Colon (tissue), 2 donors: ENCODE measurements around the gene P2RY2.

ENCODE experiments used
- FAIRE-seq: peaks from 2 replicates; lab custom pipeline; 2012; peaks lifted over from hg19 to GRCh38; lab: Jason Lieb, UNC
- donor health status: control.
- donor health status: control.

Gene P2RY2

DNA sequence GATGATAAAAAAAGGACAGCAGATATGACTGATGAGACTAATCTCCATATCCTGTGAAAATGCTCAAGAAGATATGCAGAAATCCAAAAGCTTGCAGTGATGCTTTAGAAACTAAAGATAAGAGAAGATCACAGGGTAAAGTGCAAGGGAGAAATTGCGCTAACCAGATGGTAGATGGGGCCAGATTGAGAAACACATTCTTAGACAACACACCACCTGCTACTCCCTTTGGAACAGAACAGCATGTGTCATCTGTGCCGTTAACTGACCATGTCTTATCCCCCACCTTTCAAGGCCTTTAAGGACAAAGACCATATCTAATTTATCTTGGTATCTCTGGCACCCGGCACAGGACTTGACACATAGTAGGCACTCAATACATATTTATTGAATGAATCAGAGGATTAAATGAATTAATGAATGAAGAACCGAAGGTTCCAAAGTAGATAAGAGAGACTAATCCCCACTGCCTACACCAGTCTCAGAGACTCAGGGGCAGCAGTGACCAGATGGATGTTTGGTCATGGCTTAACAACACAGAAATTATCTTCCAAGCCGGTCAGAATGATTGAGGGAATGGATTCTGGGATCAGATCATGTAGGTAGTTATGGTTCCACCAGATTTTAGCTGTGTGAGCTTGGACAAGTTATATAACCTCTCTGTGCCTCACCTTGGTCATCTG lies 12.3 kb upstream of the P2RY2 start:
- FAIRE-seq, result no peak

DNA sequence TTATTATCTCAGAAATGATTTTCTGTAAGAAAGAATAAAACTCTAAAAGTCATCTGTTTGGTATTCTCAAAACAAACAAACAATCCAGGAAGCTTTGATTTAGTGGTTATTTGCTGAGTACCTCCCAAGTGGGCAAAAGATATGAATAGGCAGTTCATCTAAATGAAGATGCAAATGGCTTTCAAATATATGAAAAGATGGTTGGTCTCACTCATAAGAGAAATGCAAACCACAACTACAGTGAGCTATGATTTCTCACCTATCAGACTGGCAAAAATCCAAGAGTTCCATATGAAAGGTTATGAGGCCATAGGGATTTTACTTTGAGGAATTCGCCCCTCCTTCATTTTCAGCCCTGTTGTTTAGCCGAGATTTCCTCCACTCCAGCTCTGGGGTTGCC lies 11.3 kb upstream of the P2RY2 start:
- FAIRE-seq, result no peak

DNA sequence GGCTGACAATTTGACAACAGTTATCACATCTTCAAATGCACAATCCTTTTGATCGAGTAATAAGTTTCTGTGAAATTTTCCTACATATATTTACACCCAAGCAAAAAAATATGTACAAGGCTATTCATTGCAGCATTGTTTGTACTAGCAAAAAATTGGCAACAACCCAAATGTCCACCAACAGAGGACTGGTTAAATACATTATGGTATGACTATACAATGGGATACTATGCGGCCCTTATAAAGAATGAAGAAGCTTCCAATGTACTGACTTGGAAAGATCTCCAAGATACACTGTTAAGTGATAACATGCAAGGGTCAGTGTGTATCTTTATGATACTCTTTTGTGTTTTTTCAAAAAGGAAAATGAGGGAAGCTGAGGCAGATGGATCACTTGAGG lies 8.2 kb upstream of the P2RY2 start:
- no peak for FAIRE-seq

DNA sequence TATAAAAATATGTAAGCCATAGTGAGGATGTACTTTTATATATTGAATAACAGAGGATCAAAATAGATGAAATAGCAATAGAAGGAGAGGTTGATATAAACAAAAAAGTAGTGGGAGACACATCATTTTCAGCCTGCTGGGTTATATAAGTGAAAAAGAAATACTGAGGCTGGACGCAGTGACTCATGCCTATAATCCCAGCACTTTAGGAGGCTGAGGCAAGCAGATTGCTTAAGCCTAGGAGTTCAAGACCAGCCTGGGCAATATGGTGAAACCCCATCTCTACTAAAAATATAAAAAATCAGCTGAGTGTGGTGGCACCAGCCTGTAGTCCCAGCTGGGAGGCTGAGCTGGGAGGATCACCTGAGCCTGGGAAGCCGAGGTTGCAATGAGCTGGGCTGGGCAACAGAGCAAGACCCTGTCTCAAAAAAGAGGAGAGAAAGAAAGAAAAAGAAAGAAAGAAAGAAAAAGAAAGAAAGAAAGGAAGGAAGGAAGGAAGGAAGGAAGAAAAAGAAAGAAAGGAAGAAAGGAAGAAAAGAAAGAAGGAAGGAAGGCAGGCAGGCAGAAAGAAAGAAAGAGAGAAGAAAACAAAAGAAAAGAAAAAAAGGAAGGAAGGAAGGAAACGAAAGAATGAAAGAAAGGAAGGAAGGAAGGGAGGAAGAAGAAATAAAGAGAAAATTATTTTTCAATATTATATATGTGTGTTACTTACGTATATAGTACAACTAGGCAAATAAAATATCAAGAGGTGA lies 7.0 kb upstream of the P2RY2 start:
- FAIRE-seq, result no peak

DNA sequence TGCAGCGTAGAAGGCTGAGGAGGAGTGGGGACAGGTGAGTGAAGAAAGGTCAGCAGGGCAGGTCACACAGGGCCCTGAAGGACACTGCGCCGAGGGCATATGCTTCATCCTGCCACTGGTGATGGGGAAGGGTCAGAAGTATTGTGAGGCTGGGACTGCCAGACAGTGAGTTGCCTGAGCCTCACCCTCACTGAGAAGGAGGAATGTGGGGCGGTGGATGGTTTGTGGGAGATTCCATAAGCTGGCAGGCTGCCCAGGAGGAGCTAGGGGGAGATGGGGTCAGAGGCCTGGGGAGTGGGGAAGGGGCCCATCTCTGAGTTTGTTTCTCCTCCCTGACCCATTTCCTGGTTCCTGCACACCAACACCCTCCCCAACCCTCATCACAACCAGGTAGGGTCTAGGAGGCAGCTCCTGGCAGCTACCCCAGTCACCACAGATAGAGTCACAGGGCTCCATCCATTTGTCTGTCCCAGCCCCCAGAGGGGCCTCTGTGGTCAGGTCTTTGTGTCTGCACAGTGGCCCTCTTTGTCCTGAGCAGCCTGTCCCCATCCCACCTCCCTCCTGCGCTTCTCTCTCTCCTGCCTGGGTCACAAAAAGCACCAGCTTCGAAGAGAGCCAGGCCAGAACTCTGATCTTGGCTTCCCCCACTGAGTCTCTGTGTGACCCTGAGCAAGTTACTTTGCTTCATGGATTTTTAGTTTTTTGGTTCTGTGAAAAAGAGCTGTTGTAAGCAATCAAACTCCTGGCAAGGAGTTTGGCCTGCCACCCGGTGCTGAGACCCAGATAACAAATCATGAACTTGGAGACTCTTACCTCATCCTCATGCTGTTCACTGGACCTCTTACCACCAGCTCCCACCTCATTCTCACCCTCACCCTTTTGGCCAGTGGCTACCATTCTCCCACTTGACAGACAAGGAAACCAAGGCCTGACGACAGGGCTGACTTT lies 4.6 kb upstream of the P2RY2 start:
- no peak for FAIRE-seq

DNA sequence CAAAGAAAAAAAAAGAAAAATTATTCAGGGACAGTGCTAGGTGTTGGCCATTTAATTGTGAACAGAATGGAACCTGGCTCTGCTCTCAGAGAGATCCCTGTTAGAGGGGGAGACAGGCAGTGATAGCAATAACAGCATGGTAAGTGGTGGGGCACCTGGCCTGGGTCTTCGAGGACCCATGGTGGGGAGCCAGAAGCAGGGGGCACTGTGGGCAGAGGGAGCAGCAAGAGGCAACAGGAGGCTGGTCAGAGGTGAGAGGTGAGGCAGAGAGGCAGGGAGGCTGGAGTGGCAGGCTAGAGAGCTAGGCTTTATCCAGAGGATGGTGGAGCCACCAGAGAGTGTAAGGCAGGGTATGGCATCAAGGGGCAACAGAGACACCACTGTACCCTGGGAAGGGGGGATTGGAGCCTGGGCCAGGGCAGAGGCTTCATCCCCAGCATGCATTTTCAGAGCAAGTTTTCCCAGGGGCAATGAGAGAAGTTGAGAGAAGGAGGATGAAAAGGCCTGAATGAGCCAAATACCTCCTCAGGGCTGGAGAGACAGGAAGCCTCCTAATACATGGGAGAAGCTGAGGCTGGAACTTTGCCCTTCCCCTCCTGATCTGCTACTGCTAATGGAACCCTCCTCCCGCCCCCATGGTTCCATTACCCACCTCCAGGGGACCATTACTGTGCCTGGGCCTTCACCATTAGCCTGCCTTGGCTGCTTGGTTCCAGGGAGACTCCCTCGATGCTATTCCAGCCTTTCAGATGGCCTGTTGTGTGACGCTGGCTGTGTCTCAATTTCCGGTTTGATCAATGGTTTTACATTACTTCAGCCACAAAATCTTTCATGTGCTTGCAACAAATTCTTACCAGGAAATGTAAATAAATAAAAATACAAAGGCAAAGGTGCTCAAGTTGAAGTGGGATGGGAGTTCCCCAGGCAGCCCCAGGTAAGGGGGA lies 2.6 kb upstream of the P2RY2 start:
- no peak for FAIRE-seq

DNA sequence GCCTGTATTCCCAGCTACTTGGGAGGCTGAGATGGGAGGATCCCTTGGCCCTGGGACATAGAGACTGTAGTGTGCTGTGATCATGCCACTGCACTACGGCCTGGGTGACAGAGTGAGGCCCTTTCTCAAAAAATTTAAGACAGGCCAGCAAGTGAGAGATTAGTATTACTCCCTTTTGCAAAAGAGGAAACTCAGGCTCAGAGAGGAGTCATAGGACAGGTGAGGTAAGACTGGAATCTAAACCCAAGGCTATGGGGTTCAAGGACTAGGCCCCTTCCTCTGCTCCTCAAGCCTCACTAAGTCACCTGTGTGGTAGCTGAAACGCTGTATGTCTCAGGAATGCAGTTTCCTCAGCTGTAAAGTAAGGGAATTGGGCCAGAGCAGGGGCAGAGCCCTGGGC lies 1.6 kb upstream of the P2RY2 start:
- no peak for FAIRE-seq

DNA sequence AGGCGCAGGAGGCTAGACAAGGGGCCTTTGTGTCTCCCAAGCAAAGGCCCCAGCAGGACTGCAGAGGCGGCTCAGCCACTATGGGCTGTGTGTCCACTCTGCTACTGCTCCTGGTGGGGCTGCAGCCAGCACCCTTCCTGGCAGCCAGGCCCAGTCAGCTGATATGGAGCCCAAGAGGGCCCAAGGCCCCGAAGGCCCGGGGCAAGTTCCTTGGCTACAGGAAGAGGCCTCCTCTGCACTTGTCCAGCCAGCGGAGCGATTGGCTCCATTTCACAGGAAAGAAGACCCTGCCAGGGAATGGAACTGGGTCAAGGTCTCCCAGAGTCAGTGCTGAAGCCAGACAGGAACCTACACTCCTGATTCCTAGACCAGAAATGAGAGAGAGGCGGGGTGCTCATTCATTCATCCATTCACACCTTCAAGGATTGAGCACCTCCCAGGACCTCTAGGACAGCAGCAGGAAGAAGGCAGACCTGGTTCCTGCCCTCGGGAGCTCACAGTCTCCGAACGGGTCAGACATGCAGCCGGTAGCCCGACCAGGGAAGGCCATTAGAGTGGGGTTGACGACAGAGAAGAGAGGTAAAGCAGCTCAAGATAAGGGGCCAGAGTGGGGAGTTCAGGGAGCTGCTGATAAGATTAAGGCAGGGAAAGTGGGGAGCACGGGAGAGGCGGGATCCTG lies 811 bp upstream of the P2RY2 start:
- FAIRE-seq, result no peak

DNA sequence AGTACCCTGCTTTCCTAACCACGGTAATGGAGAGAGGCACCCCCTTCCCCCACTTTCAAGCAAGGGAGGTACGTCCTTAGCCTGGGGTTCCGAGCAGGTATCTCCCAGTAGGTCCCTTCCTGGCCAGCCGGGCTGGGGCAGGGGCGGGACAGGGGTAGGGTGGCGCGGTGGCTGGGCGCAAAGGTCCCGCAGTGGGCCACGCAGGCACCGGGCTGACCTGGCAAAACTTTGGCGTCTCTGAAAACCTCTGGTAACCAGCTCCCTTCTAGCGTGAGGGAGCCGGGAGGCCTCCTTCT lies 323 bp upstream of the P2RY2 start:
- FAIRE-seq, result no peak

DNA sequence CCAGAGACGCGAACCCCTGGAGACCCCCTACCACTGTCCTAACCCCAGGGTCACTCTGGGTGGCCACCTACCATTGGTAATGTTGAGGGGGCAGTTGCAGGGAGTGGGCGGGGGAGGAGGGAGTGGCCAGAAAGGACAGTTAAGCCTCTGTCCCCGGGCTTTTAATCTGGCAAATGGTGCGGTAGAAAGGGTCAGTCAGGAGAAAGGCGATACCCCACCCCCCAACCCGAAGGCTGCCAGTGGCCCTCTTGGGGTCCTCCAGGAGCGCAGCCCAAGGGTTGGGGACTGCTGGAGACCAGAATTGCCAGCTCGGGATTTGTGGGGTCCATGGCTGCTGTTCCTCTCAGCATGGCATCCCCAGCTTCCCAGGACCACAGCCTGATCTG lies 742 bp downstream of the P2RY2 start:
- FAIRE-seq, result no peak

DNA sequence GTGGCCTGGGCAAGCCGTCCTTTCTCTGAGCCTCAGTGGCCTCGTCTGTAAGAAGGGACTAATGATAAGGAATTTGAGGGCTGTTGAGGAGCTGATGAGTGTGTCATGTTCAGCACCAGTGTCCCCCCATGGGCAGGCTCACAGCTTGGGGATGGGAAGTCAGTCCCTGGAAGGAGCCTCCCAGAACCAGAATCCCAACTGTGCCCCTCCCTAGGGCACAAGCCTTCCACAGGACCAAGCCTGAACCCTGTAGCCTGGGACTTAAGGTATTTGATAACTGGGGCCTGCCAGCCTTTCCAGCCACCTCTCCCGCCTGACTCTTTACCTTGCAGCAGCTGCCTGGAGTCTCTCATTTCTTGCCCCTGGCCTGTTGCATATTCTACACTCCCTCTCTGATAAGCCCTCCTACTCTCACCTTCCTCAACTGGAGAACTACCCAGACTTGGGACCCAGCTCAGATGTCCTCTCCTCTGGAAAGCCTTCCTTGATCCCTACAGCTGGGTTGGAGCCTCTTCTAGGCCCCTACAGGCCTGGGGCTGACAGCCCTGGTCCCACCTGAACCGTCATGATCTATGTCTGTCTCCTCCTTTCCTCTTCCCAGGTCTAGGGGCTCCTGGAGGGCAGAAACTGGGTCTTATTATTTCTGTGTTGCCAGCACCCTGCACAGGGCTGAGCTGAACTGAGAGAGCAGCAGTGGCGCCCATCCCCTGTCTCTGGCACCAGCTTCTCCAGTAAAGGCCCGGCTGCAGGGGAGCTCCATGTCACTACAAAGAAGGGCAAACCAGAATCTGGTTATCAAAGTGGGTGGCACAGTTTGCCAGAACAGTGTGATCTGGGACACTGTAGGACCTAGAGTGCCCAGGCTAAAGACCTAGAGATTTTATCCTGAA lies 1.6 kb downstream of the P2RY2 start:
- no peak for FAIRE-seq

DNA sequence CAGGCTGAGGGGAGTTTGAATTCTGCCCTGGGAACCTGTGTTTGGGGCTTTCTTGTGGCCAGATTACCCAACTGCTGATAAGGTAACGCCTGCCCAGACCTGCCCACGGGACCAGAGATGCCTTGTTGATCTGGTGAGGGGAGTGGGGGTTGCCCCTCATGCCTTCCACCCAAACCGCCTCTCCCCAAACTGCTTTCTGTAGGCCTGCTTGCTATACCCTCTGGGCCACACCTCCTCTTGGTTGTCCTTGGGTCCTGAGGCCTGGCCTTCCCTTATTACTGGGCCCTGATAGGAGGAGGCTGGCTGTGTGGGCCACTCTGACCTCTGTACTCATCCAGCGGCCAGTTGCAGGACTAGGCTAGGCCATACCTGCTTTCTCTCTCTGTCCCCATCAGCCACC lies 3.4 kb downstream of the P2RY2 start:
- no peak for FAIRE-seq

DNA sequence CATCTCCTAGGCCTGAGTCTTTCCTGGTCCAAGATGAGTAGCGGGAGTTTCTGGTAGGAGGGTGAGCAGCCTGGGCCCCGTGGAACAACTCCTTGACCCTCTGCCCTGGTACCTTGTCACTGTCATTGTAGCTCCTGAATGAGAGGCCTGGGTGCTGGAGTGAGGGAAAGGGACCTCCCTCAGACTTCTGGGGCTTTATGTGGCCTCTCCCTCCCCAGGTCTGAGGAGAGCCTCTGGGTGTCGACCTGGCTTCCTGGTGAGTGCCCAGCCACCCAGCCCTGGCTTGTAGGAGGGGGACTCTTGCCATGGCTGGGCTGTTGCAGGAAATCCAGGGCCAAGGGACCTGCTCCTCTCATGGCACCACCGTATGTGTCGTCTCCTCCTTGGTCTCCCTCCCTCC lies 3.9 kb downstream of the P2RY2 start:
- no peak for FAIRE-seq

DNA sequence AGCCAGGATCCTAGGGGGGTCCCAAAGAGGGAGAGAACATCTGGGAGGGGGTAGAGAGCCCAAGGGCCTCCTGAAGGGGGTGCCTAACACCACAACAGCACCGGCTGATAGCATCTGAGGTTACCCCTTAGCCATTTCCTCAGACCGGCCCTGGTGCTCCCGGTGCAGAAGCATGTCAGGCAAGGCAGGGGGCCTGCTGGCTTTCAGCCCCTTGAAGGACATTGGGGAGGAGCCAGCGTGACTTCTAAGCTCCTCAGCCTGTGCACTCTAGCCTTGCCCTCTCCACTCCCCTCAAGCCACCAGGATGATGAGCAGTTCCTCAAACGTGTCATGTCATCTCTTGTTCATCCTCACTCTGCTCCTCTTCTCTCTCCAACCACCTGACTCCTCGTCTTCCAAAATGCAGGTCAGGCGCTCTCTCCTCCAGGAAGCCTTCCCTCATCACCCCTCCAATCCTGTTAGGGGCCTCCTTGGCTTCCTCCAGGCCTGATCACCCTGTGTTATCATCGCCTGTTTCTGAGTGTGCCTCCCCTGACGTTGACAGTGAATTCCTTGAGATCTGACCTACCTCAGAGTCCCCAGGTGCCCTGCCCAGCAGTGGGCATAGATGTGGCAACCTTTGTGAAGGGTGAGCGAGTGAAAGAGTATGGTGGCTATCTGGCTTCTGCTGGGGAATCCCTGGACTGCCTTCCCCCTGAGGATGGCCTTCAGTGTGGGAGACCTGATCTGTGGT lies 6.1 kb downstream of the P2RY2 start:
- FAIRE-seq, result no peak

DNA sequence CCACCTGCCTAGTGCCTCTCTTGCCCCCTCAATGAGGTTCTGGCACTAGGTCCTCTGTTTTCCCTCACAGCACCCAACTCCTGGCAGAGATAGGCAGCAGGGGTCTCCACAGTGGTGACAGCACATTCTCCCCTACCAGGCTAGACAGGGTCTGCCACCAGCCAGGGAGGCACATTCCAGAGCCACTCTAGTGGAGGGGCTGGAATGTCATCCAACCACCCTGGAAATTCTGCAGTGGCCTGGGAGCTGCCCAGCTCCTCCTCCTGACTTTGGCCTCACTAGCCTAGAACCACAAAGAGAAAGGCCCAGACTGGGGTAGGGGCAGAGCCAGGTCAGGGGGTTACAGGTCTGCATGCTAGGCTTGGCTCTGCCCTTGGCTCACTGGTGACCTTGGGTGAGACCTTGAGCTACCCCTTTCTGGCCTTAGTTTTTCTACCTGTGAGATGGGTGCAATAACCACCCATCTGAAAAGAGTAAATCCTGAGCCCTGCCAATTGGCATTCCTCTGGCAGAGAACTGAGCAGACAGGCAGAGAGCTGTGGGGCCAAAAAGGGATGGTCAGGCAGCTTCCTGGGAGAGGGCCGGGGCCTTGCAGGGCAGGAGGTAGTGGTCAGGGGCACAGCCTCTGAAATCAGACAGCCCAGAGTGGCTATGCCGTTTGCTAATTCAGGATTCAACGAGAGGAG lies 7.1 kb downstream of the P2RY2 start:
- no peak for FAIRE-seq

DNA sequence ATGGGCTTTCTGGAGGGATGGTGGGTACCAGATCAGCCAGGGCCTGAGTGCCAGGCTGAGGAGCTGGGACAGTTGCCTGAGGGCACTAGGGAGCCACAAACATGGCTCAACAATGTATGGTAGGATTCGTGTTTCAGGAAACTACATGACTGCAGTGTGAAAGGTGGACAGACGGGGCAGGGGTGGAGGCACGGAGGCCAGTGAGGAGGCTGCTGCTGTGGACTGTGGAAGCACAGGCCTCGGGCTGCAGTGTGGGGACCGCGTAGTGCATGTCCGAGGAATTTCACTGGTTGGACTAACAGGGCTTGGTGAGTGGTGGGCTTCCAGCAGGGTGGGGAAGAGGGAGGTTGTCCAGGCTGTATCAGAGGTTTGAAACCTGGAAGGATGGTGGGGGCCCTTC lies 7.8 kb downstream of the P2RY2 start:
- FAIRE-seq, result no peak

DNA sequence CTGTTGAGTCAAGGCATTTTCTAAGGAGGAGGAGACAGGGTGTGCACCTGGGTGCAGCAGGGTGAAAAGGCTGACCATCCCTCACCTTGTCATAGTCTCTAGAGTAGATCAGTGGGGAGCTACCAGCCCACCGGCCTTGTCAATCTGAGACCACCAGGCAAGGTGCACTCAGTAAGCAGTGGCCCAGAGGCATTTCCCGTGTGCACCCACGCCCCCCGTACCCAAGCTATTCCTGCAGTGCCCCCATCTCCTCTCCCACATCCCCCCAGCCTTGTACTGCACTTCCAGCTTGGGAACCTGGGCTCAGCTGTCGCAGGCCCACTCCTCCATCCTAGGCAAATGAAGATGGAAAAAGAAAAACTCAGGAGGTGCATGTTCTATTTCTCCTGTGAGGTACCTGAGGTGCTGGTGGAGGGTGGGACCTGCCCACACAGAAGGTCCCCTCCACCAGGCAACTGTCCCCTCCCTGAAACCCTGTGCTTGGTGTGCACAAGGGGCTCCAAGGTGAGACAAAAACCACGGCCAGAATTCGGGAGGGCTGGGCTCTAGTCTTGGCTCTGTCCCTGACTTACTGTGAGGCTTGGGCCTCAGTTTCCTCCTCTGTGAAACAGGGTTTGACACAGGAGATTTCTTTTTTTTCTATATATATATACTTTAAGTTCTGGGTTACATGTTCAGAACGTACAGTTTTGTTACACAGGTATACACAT lies 8.4 kb downstream of the P2RY2 start:
- no peak for FAIRE-seq

DNA sequence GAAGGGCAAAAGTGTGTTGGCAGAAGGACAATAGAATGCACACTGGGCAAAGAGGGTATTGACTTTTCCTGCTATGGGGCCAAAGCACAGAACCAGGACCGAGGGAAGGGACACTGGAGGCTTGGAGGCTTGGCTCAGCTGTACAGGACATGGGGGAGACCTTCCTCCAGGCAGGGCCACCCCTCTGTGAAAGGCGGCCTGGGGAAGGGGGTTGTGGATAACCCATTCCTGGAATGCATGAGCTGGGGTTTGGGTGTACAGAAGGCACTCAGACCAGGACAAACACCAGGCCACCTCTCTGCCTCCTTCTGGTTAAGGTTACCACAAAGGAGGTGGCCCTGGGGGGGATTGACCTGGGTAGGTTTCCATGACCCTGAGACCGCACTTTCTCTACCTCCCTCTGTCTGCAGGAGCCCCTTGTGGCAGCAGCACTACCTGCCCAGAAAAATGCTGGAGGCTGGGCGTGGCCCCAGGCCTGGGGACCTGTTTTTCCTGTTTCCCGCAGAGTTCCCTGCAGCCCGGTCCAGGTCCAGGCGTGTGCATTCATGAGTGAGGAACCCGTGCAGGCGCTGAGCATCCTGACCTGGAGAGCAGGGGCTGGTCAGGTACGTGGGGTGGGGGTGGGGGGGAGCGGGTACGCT lies 9.6 kb downstream of the P2RY2 start:
- no peak for FAIRE-seq
